GM18909 (cell line): ENCODE results near the gene EPM2AIP1.
"Not testable (repeated sequence)": the region's sequence is repeated elsewhere in the genome, so short reads cannot be mapped to it uniquely, and the experiment has no call there.

ENCODE experiments used
- ATAC-seq: cut with Tn5 transposase; IDR thresholded peaks from one replicate; pipeline ENCODE4 v1.9.1; 2021; ENCODE audit warnings: mild to moderate bottlenecking; ENCODE audit not compliant: unreplicated experiment, poor library complexity

Gene EPM2AIP1

GRCh38 chr3:36992806-36993325, at the start of gene EPM2AIP1:
EPM2AIP1 (minus strand) TSS chr3:36993131; CDS start chr3:36993077, 54 bp downstream.
- peak; percentile 89 for ATAC-seq

GRCh38 chr3:37042712-37043111, 49.8 kb upstream of the EPM2AIP1 start:
- ATAC-seq: not testable (repeated sequence)

GRCh38 chr3:37041546-37042195, 48.7 kb upstream of the EPM2AIP1 start:
- no peak for ATAC-seq

- ATAC-seq: no peak
These were observed 47.3 kb upstream of the EPM2AIP1 start for GRCh38 chr3:37040231-37040630.

GRCh38 chr3:37039161-37039846, 46.4 kb upstream of the EPM2AIP1 start:
- ATAC-seq: no peak

GRCh38 chr3:37037352-37037751, 44.4 kb upstream of the EPM2AIP1 start:
- ATAC-seq: no peak

- ATAC-seq: no peak
These were observed 40.0 kb upstream of the EPM2AIP1 start for GRCh38 chr3:37032961-37033360.

- no peak for ATAC-seq
These were observed 38.3 kb upstream of the EPM2AIP1 start for GRCh38 chr3:37031096-37031682.

GRCh38 chr3:37030588-37030987, 37.7 kb upstream of the EPM2AIP1 start:
- ATAC-seq: no peak

- no peak for ATAC-seq
These were observed 36.7 kb upstream of the EPM2AIP1 start for GRCh38 chr3:37029516-37030163.

GRCh38 chr3:37029111-37029510, 36.2 kb upstream of the EPM2AIP1 start:
- no peak for ATAC-seq

- ATAC-seq: no peak
These were observed 35.4 kb upstream of the EPM2AIP1 start for GRCh38 chr3:37028329-37028728.

GRCh38 chr3:37026851-37027250, 33.9 kb upstream of the EPM2AIP1 start:
- no peak for ATAC-seq

- ATAC-seq: no peak
These were observed 32.8 kb upstream of the EPM2AIP1 start for GRCh38 chr3:37025561-37026335.

- ATAC-seq: peak; percentile 62
These were observed 32.0 kb upstream of the EPM2AIP1 start for GRCh38 chr3:37024820-37025405.

- no peak for ATAC-seq
These were observed 31.2 kb upstream of the EPM2AIP1 start for GRCh38 chr3:37024092-37024491.

GRCh38 chr3:37017683-37018082, 24.8 kb upstream of the EPM2AIP1 start:
- ATAC-seq: no peak

- no peak for ATAC-seq
These were observed 24.0 kb upstream of the EPM2AIP1 start for GRCh38 chr3:37016903-37017302.

GRCh38 chr3:37015642-37016041, 22.7 kb upstream of the EPM2AIP1 start:
- no peak for ATAC-seq

GRCh38 chr3:37014620-37015019, 21.7 kb upstream of the EPM2AIP1 start:
- ATAC-seq: no peak
